ENCODE data around the gene CSPG4. TPM values are rescaled to one million over a fixed set of nuclear protein-coding genes. Genes with fewer than 3 reads are reported as not detected.

The CSPG4 gene
- total and polyA plus RNA-seq, 2 of the 13 experiments (the other 11 are each of a cell fraction or from before 2014, with no cell fraction given) = 0.01 to 0.04 TPM

GRCh38 chr15:75639709-75640482, 72.8 kb downstream of the CSPG4 start, which contains the start of gene IMP3 (continued):
- no peak for TF ChIP-seq KIAA2018 (CRISPR knock-in tag; IDR thresholded peaks at IDR 0.05; ENCODE audit: borderline replicate concordance)
- TF ChIP-seq PRDM10 (CRISPR knock-in tag; IDR thresholded peaks at IDR 0.05; ENCODE audit: low read depth) = 0 out of 2 replicates have a peak, but pooled peaks have one; percentile 64
- no peak for TF ChIP-seq ZNF816 (CRISPR knock-in tag; IDR thresholded peaks at IDR 0.05; ENCODE audit: borderline replicate concordance)
- no peak for TF ChIP-seq MAFG (CRISPR knock-in tag; IDR thresholded peaks at IDR 0.05)
- TF ChIP-seq NONO (IDR thresholded peaks at IDR 0.05) = no peak
- TF ChIP-seq NONO (CRISPR knock-in tag; conservative IDR thresholded peaks at IDR 0.05) = peak; percentile 98
- TF ChIP-seq TRAFD1 (CRISPR knock-in tag; IDR thresholded peaks at IDR 0.05; ENCODE audit: borderline replicate concordance) = no peak
- TF ChIP-seq RNF2 (conservative IDR thresholded peaks at IDR 0.05; ENCODE audit: low read depth) = no peak; the same call in 1 of the 2 replicates
- peak; percentile 58 for TF ChIP-seq DNMT1 (CRISPR knock-in tag; IDR thresholded peaks at IDR 0.05)
- TF ChIP-seq ZNF44 (CRISPR knock-in tag; IDR thresholded peaks at IDR 0.05) = peak; percentile 86; the same call in 1 of the 2 replicates
- peak; percentile 71; the same call in 1 of the 2 replicates for TF ChIP-seq ZNF367 (CRISPR knock-in tag; IDR thresholded peaks at IDR 0.05; ENCODE audit: borderline replicate concordance)
- TF ChIP-seq ZFP91 (CRISPR knock-in tag; IDR thresholded peaks at IDR 0.05; ENCODE audit: borderline replicate concordance) = peak; percentile 96

All from HepG2 (cell line).